Heart right ventricle (tissue), 16 donors: ENCODE results near the gene GPR62. TPM values are rescaled to one million over a fixed set of nuclear protein-coding genes. Genes with fewer than 3 reads are reported as not detected.

Experiments used
- ATAC-seq, 8 donors: fragments of 200-7000 bp; cut with Tn5 transposase; one replicate each; pipeline ENCODE4 v1.9.1; 2020; ENCODE audit warnings: mild to moderate bottlenecking in 8 of 8, moderate library complexity in 8 of 8, moderate number of reproducible peaks in 1 of 8
- DNase-seq, 2 donors: peaks; one replicate each; pipeline ENCODE4 v3.0.0-alpha.2; 2020
- H3K27ac ChIP-seq, 10 donors: fragments of 200-600 bp; sonication (generic) in 2 of 10; one replicate each; pipeline versions ENCODE4 v1.5.0 to v1.8.0; 2020 to 2022; ENCODE audit warnings: mild to moderate bottlenecking in 3 of 10
- H3K27me3 ChIP-seq, 7 donors: fragments of 200-600 bp; one replicate each; pipeline ENCODE4 v1.8.0; 2021 to 2022; ENCODE audit warnings: mild to moderate bottlenecking in 2 of 7
- H3K36me3 ChIP-seq, 9 donors: fragments of 200-600 bp; sonication (generic) in 1 of 9; one replicate each; pipeline versions ENCODE4 v1.5.0 to v1.8.0; 2020 to 2022; ENCODE audit warnings: mild to moderate bottlenecking in 2 of 9
- H3K4me1 ChIP-seq, 9 donors: fragments of 200-600 bp; sonication (generic) in 1 of 9; one replicate each; pipeline versions ENCODE4 v1.5.0 to v1.8.0; 2020 to 2022; ENCODE audit warnings: mild to moderate bottlenecking in 4 of 9
- H3K4me3 ChIP-seq, 10 donors: fragments of 200-600 bp; sonication (generic) in 2 of 10; one replicate each; pipeline versions ENCODE4 v1.5.0 to v1.8.0; 2020 to 2022; ENCODE audit warnings: mild to moderate bottlenecking in 7 of 10, moderate library complexity in 2 of 10
- H3K9me3 ChIP-seq, 11 donors: fragments of 200-600 bp in 10 of 11; sonication (generic) in 2 of 11; one replicate each; pipeline versions ENCODE4 v1.5.0 to v1.8.0; 2013 to 2022; ENCODE audit warnings: mild to moderate bottlenecking in 2 of 11, control low read depth in 1 of 11, moderate library complexity in 1 of 11
- WGBS, 2 donors: extraction: QIAGEN DNeasy Blood & Tissue Kit; methylation state at CpG; one replicate each; pipeline ENCODE4 v1.1.7; 2013; ENCODE audit warnings: inconsistent platforms in 1 of 2; 5-methylcytosine and 5-hydroxymethylcytosine counted together
- intact Hi-C, 10 donors: fragments of 100-400 bp; cut with DNase I; formaldehyde crosslinking; loops; one replicate each; pipeline versions ENCODE4 v1.11.1 to v1.14.2; 2022
- polyA plus RNA-seq, 2 donors: library from polyadenylated mRNA; stranded (reverse); fragments of 200-250 nt; gene quantifications; one replicate each; pipeline ENCODE4 v1.2.3, GENCODE V29; 2013
- total RNA-seq, 10 donors: library from RNA; stranded (reverse); fragmentation: NEBNext Ultra II Directional in 3 of 10; extraction: Animal tissue kit (Norgen Biotek cat#: 25700) in 3 of 10; gene quantifications; one replicate each; pipeline versions ENCODE4 v1.2.1 to v1.2.4, GENCODE V29; 2021 to 2023
- TF ChIP-seq, protein P1 (sequence below), 9 donors: fragments of 200-600 bp; sonication (generic) in 2 of 9; IDR thresholded peaks; one replicate each; pipeline versions ENCODE4 v1.5.0 to v1.8.0; 2021 to 2022; ENCODE audit warnings: antibody characterized with exemption in 9 of 9, mild to moderate bottlenecking in 5 of 9, moderate library complexity in 1 of 9
- donor health status: Arrhythmogenic right ventricular cardiomyopathy.
- donor health status: ischemic (EF 13 %, LVEDD 7.1; RV severe dilation, severe dysfunction).
- donor health status: healthy with polysubstance abuse.
- donor health status: DM: no; HTN: yes; CAD: no.
- donor health status: DM: no; HTN: no; CAD: no.
- donor health status: ischemic (EF 25% LVEDD 6.9; RV normal size, moderate dysfunction).
- donor health status: ischemic (EF 25% LVEDD 5.7; RV mildly dilated, moderate dysfunction).
- donor health status: healthy.
- donor health status: DM: yes; HTN: yes; CAD: no.
- donor health status: Ischemic cardiomyopathy.
- donor health status: ischemic (EF 35%, LVEDD 5.7; RV mildly dilated, moderate dysfunction).
- donor health status: nonischemic (EF 11% LVEDD 7.7; RV severe dilation, severe dysfunction).
- donor health status: DM: yes; HTN: yes; CAD: no.
- donor health status: PGD.
- donor health status: ischemic (EF 29% LVEDD 5.4; RV normal size, mild dysfunction).
- donor health status: nonischemic (EF 23%, LVEDD 6.1; RV moderate dilation, normal function).

The GPR62 gene
- total and polyA plus RNA-seq, 12 donors, result 0.01 to 0.38 (median 0.18) TPM; not detected in 2

DNA sequence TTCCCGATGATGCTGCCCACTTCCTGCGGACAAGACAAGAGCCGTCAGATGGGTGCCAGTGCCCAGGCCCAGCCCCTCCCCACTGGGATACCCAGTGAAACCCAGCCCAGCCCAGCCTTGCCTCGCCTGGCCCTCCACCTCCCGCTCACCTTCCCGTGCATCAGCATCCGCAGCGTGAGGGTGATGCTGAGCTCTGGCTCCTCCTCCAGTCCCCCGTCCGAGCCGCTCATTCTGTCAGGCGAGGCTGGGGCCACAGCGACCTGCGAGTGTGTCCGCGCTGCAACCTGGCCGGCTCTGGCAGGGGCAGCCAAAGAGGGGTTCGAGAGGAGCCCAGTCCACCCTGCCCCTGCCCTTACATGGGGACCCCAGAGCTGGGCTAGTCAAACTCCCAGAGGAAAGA, 5.8 kb downstream of the GPR62 start:
- H3K27me3 ChIP-seq, result peaks cover 0 to 15% (median 0%) of the 10 kb centered on the region in 7 donors
- no peak for ATAC-seq
- no peaks in the 10 kb centered on the region for H3K9me3 ChIP-seq
- H3K36me3 ChIP-seq, result peaks cover 0 to 44% (median 17%) of the 10 kb centered on the region in 9 donors
- H3K27ac ChIP-seq, result peak overlapping the region in 1 of 10 donors; percentile 61
- peaks cover 26 to 64% (median 52%) of the 10 kb centered on the region in 9 donors for H3K4me1 ChIP-seq
- WGBS, 2 donors, result 91 to 93% methylated on average over 18 of the region's 18 CpGs
- no peak overlapping the region for H3K4me3 ChIP-seq
- TF ChIP-seq, protein P1, sequence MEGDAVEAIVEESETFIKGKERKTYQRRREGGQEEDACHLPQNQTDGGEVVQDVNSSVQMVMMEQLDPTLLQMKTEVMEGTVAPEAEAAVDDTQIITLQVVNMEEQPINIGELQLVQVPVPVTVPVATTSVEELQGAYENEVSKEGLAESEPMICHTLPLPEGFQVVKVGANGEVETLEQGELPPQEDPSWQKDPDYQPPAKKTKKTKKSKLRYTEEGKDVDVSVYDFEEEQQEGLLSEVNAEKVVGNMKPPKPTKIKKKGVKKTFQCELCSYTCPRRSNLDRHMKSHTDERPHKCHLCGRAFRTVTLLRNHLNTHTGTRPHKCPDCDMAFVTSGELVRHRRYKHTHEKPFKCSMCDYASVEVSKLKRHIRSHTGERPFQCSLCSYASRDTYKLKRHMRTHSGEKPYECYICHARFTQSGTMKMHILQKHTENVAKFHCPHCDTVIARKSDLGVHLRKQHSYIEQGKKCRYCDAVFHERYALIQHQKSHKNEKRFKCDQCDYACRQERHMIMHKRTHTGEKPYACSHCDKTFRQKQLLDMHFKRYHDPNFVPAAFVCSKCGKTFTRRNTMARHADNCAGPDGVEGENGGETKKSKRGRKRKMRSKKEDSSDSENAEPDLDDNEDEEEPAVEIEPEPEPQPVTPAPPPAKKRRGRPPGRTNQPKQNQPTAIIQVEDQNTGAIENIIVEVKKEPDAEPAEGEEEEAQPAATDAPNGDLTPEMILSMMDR (IDR thresholded peaks at IDR 0.05), result no peak
- intact Hi-C loops, result no loop called here
- no peak for DNase-seq

GRCh38 chr3:51961602-51962569, 6.7 kb downstream of the GPR62 start:
- Histone ChIP-seq H3K4me1 (peaks cover 26 to 63% (median 52%) of the 10 kb centered on the region in 9 donors), H3K9me3 (no peaks in the 10 kb centered on the region), H3K27me3 (peaks cover 0 to 14% (median 0%) of the 10 kb centered on the region in 7 donors), H3K36me3 (peaks cover 0 to 44% (median 17%) of the 10 kb centered on the region in 9 donors), H3K27ac (peak overlapping the region; percentile 15 to 61 (median 22)), H3K4me3 (no peak overlapping the region)
- WGBS, 2 donors, result 56 to 67% methylated on average over 9 of the region's 9 CpGs
- ATAC-seq, result peak in 7 of 8 donors; percentile 13 to 88 (median 54)
- intact Hi-C loops, result no loop called here
- TF ChIP-seq, protein P1 (IDR thresholded peaks at IDR 0.05), result no peak
- no peak for DNase-seq

GRCh38 chr3:51962854-51963530, 7.8 kb downstream of the GPR62 start:
- no peak for DNase-seq
- no peak overlapping the region for H3K4me3 ChIP-seq
- H3K36me3 ChIP-seq, result peaks cover 0 to 34% (median 13%) of the 10 kb centered on the region in 9 donors
- 71 to 75% methylated on average over 6 of the region's 6 CpGs for WGBS, 2 donors
- peak in 4 of 8 donors; percentile 1 to 39 (median 25) for ATAC-seq
- intact Hi-C loops, result no loop called here
- H3K27me3 ChIP-seq, result peaks cover 0 to 20% (median 0%) of the 10 kb centered on the region in 7 donors
- TF ChIP-seq, protein P1 (IDR thresholded peaks at IDR 0.05), result no peak
- H3K27ac ChIP-seq, result peak overlapping the region; percentile 15 to 65 (median 25)
- peaks cover 26 to 66% (median 53%) of the 10 kb centered on the region in 9 donors for H3K4me1 ChIP-seq
- H3K9me3 ChIP-seq, result no peaks in the 10 kb centered on the region

DNA sequence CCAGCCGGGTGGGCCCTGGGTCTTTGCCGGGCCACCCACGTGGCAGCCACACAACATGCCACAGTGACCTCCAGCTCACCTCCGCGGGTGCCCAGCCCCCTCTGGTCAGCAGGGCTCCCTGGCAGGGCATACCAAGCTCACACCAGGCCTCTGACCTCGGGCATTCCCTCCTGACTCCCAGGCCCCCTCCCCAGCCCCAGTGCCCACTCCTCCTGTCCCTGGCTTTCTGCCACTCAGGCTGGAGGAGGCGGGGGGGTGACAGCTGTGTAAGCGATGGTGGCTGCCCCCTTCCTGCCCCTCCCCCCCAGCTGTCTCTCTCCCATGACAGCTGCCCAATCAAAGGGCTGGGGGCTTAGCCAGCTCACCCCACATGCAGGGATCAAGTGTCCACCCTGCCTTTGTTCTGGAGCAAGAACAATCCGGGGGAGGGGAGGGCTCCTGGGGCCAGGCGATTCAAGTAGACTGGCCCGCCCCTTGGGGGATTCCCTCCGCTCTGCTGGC, 8.8 kb downstream of the GPR62 start:
- Histone ChIP-seq H3K9me3 (no peaks in the 10 kb centered on the region), H3K4me3 (no peak overlapping the region), H3K27ac (peak overlapping the region in 7 of 10 donors; percentile 15 to 65 (median 28)), H3K4me1 (peaks cover 29 to 75% (median 61%) of the 10 kb centered on the region in 9 donors), H3K36me3 (peaks cover 0 to 23% (median 6%) of the 10 kb centered on the region in 9 donors), H3K27me3 (peaks cover 0 to 20% (median 0%) of the 10 kb centered on the region in 7 donors)
- TF ChIP-seq, protein P1 (IDR thresholded peaks at IDR 0.05), result no peak
- intact Hi-C loops, result no loop called here
- DNase-seq (no peak), ATAC-seq (no peak)
- 58 to 65% methylated on average over 10 to 12 of the region's 12 CpGs for WGBS, 2 donors
